OCI-LY7 (cell line): ENCODE measurements around the gene SLC44A4.

Experiments used
- EZH2phosphoT487 ChIP-seq: fragments of 200-600 bp; sonication (generic); IDR thresholded peaks from 2 replicates; pipeline ENCODE4 v1.6.1; 2018; ENCODE audit warnings: low read depth, borderline replicate concordance, mild to moderate bottlenecking, mixed run types, antibody characterized with exemption, low read length, moderate library complexity, mixed read lengths
- TF ChIP-seq, protein P1 (sequence below): fragments of 200-600 bp; sonication (generic); conservative IDR thresholded peaks from 2 replicates; pipeline ENCODE4 v1.5.1; 2014; ENCODE audit warnings: mild to moderate bottlenecking, antibody characterized with exemption, low read length, moderate library complexity, mixed read lengths

DNA sequence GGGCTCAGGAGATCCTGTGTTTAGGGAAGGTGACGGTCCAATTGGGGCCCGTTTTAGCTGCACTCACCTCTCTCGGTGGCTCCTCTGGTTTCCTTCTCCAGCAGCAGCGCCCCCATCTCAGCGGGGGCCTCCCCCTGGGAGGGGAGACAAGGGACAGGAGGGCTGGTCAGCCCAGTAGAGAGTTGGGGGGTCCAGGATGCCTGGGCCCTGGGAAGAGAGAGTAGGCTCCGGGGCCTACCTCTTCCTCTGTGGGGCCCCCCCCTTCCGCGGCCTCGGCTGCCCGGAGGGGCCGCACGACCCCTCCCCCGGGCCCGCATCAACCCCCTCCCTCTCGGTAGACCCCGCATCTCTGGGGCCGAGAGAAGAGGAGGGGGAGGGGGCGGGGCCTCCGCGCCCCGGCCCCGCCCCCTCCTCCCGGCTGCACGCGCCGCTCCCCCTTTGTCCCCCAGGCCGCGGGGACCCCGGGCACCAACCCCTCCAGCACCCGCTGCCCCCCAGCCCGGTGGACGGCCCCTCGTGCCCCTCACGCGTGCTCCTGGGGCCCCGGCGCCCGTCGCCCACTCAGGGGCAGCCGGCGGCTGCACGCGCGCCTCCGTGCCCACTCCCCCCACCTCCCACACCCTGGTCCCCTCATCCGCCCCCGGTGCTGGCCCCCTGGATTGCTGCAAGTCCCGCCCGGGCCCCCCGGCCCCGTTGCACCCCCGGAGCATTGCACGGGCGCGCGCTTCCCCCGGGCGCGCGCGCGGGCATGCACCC, 18.2 kb upstream of the SLC44A4 start:
- TF ChIP-seq, protein P1, sequence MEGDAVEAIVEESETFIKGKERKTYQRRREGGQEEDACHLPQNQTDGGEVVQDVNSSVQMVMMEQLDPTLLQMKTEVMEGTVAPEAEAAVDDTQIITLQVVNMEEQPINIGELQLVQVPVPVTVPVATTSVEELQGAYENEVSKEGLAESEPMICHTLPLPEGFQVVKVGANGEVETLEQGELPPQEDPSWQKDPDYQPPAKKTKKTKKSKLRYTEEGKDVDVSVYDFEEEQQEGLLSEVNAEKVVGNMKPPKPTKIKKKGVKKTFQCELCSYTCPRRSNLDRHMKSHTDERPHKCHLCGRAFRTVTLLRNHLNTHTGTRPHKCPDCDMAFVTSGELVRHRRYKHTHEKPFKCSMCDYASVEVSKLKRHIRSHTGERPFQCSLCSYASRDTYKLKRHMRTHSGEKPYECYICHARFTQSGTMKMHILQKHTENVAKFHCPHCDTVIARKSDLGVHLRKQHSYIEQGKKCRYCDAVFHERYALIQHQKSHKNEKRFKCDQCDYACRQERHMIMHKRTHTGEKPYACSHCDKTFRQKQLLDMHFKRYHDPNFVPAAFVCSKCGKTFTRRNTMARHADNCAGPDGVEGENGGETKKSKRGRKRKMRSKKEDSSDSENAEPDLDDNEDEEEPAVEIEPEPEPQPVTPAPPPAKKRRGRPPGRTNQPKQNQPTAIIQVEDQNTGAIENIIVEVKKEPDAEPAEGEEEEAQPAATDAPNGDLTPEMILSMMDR, result no peak
- TF ChIP-seq EZH2phosphoT487, result no peak
